Prostate gland (tissue), 2 donors: ENCODE measurements around the gene MYO6. TPM values are rescaled to one million over a fixed set of nuclear protein-coding genes. Genes with fewer than 3 reads are reported as not detected.
"Not testable (repeated sequence)": the region's sequence is repeated elsewhere in the genome, so short reads cannot be mapped to it uniquely, and the experiment has no call there.

Source experiments
- DNase-seq: peaks from one replicate; pipeline ENCODE4 v3.0.0-alpha.2; 2019; ENCODE audit warnings: low spot score
- H3K27ac ChIP-seq, 2 donors: fragments of 200-600 bp; sonication (generic); 2 replicates each; pipeline ENCODE4 v1.5.1; 2017 to 2019
- H3K27me3 ChIP-seq: fragments of 200-600 bp; sonication (generic); replicated peaks from 2 replicates; pipeline ENCODE4 v1.5.1; 2019; ENCODE audit not compliant: insufficient read depth
- H3K36me3 ChIP-seq, 2 donors: fragments of 200-600 bp; sonication (generic); 1 replicate in 1 of 2; 2 replicates in 1 of 2; pipeline versions ENCODE4 v1.5.1 to v1.8.1; 2017 to 2019
- H3K4me1 ChIP-seq: fragments of 200-600 bp; sonication (generic); replicated peaks from 2 replicates; pipeline ENCODE4 v1.5.1; 2019
- H3K4me3 ChIP-seq, 2 donors: fragments of 200-600 bp; sonication (generic); 2 replicates each; pipeline ENCODE4 v1.5.1; 2017 to 2019
- H3K9me3 ChIP-seq: fragments of 200-600 bp; sonication (generic); 2 replicates; pipeline ENCODE4 v1.5.1; 2017
- CTCF ChIP-seq, 4 experiments: fragments of 200-600 bp in 2 of 4; fragments of 450-650 bp in 2 of 4; sonication (generic) in 2 of 4; IDR thresholded peaks; 1 replicate in 3 of 4; 2 replicates in 1 of 4; pipeline ENCODE4 v1.5.1; 2016 to 2019; ENCODE audit warnings: antibody characterized with exemption in 4 of 4, mild to moderate bottlenecking in 2 of 4, moderate library complexity in 2 of 4
- POLR2A ChIP-seq: fragments of 450-650 bp; IDR thresholded peaks from one replicate; pipeline ENCODE4 v1.6.1; 2016; ENCODE audit warnings: antibody characterized with exemption, mild to moderate bottlenecking
- POLR2AphosphoS5 ChIP-seq: sonication (generic); formaldehyde crosslinking; IDR thresholded peaks from one replicate; pipeline ENCODE4 v1.6.1; 2017; ENCODE audit warnings: antibody characterized with exemption
- WGBS: methylation state at CpG from one replicate; pipeline ENCODE4 v1.1.5; 2018; 5-methylcytosine and 5-hydroxymethylcytosine counted together
- intact Hi-C: fragments of 100-400 bp; cut with DNase I; formaldehyde crosslinking; loops from one replicate; pipeline ENCODE4 v1.14.2; 2022
- total RNA-seq, 2 donors: library from RNA; depleted of rRNA; stranded (reverse); fragments of >200 nt; gene quantifications; one replicate each; pipeline ENCODE4 v1.1.0, GENCODE V29; 2016

The MYO6 gene
- total RNA-seq, 2 donors from 2014 or later = 50.1 to 58.7 TPM

GRCh38 chr6:75727206-75727605 lies 21.8 kb upstream of the MYO6 start:
- Histone ChIP-seq H3K4me1 (no peaks in the 10 kb centered on the region), H3K9me3 (no peaks in the 10 kb centered on the region), H3K4me3 (no peak overlapping the region), H3K27me3 (no peaks in the 10 kb centered on the region), H3K36me3 (no peaks in the 10 kb centered on the region), H3K27ac (no peak overlapping the region)
- no peak for TF ChIP-seq CTCF (IDR thresholded peaks at IDR 0.05)
- TF ChIP-seq POLR2AphosphoS5 = no peak
- no peak for TF ChIP-seq POLR2A
- WGBS = 83% methylated on average over 2 of the region's 2 CpGs
- intact Hi-C loops = no loop called here
- DNase-seq = no peak

- H3K36me3 ChIP-seq, H3K4me1 ChIP-seq, H3K27me3 ChIP-seq, H3K4me3 ChIP-seq, intact Hi-C loops, H3K9me3 ChIP-seq, DNase-seq, H3K27ac ChIP-seq: not testable (repeated sequence)
- 91% methylated on average over 8 of the region's 8 CpGs for WGBS
These were observed 18.0 kb upstream of the MYO6 start for GRCh38 chr6:75731029-75731428.

- H3K9me3 ChIP-seq = no peaks in the 10 kb centered on the region
- H3K4me3 ChIP-seq = no peak overlapping the region
- H3K27me3 ChIP-seq = no peaks in the 10 kb centered on the region
- WGBS = 58% methylated on average over 1 of the region's 1 CpG
- intact Hi-C loops = no loop called here
- DNase-seq = no peak
- H3K27ac ChIP-seq = peak overlapping the region in 1 of 2 donors; percentile 7
- H3K36me3 ChIP-seq = no peaks in the 10 kb centered on the region
- TF ChIP-seq CTCF (IDR thresholded peaks at IDR 0.05) (no peak), POLR2A (no peak), POLR2AphosphoS5 (no peak)
- no peaks in the 10 kb centered on the region for H3K4me1 ChIP-seq
These were observed 13.4 kb upstream of the MYO6 start for GRCh38 chr6:75735491-75736186.

GRCh38 chr6:75743971-75744370 lies 5.1 kb upstream of the MYO6 start:
- no peaks in the 10 kb centered on the region for H3K27me3 ChIP-seq
- 86% methylated on average over 4 of the region's 4 CpGs for WGBS
- TF ChIP-seq POLR2A (no peak), CTCF (IDR thresholded peaks at IDR 0.05) (no peak), POLR2AphosphoS5 (no peak)
- H3K9me3 ChIP-seq = no peaks in the 10 kb centered on the region
- no peak overlapping the region for H3K4me3 ChIP-seq
- DNase-seq = no peak
- H3K4me1 ChIP-seq = no peaks in the 10 kb centered on the region
- no peaks in the 10 kb centered on the region for H3K36me3 ChIP-seq
- no peak overlapping the region for H3K27ac ChIP-seq
- intact Hi-C loops = no loop called here

GRCh38 chr6:75745404-75745803 lies 3.6 kb upstream of the MYO6 start:
- WGBS = 93% methylated on average over 3 of the region's 3 CpGs
- intact Hi-C loops = no loop called here
- no peak for DNase-seq
- no peaks in the 10 kb centered on the region for H3K36me3 ChIP-seq
- H3K4me3 ChIP-seq = no peak overlapping the region
- no peaks in the 10 kb centered on the region for H3K4me1 ChIP-seq
- H3K9me3 ChIP-seq = no peaks in the 10 kb centered on the region
- H3K27me3 ChIP-seq = no peaks in the 10 kb centered on the region
- H3K27ac ChIP-seq = no peak overlapping the region
- TF ChIP-seq POLR2A = no peak
- no peak for TF ChIP-seq CTCF (IDR thresholded peaks at IDR 0.05)
- no peak for TF ChIP-seq POLR2AphosphoS5
